CD4-positive, alpha-beta T cell treated with Interleukin-4 for 4 hours (primary cell): ENCODE data around the gene CHSY3.

Source experiments
- DNase-seq: peaks from one replicate; pipeline ENCODE4 v3.0.0-alpha.2; 2020

The CHSY3 gene

GRCh38 chr5:130032807-130033206 is 128.5 kb downstream of the CHSY3 start:
- no peak for DNase-seq

- no peak for DNase-seq
Observed at GRCh38 chr5:130034566-130035210, 130.4 kb downstream of the CHSY3 start.

GRCh38 chr5:130035388-130035787 is 131.1 kb downstream of the CHSY3 start:
- no peak for DNase-seq

- DNase-seq = no peak
Observed at GRCh38 chr5:130037905-130038304, 133.6 kb downstream of the CHSY3 start.

DNA sequence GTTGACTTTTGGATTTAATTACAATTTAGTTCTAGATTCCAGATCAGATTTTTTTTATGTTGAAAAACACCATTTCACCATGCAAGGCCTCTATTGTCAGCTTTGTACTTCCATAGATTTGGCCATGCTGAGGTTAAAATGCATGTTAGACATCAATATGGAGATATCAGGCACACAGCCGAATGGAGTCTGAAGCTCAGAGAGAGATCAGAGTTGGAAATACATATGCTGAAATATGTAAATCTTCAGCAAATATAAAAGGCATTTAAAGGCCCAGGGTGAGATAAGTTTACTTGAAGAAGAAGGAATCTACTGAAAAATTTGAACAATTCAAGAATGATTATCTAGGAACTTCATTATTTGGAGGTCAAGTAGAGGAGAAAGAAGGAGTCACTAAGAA is 139.6 kb downstream of the CHSY3 start:
- no peak for DNase-seq

DNA sequence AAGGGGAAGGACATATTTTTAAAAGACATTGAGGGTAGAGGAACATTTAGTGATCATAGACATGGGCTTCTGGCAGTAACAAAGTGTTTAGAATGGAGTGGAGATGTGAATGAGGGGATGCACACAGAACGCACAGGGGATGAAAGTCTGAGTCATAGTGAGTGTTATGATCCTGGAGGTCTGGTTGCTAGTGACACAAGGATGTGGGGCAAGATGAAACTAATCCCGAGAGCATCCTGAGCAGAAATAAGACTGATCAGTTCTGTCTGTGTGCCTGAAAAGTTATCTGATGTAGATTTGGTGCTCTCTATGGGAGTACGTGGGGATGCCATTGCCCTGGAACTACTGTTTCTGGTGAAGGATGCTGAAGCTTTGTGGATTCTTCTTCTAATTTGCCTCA is 141.1 kb downstream of the CHSY3 start:
- DNase-seq = no peak

DNA sequence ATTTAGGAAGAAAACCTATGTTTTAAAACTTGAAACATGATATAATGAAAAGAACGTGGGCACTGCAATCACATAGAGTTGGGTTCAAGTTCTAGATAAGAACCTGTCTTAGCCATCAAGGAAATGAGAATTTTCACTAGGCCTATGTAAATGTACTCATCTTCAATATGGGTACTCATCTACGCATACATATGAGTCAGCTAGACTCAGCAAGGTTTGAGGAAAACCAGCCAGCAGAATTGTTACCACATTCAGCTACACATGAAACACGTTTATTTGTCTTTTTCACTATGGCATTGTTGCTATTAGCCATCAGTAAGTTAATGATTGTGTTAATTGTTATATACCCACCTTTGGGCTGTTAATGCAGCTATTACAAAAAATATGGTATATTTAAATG is 146.3 kb downstream of the CHSY3 start:
- no peak for DNase-seq

- no peak for DNase-seq
Observed at GRCh38 chr5:130052752-130053151, 148.5 kb downstream of the CHSY3 start.

DNA sequence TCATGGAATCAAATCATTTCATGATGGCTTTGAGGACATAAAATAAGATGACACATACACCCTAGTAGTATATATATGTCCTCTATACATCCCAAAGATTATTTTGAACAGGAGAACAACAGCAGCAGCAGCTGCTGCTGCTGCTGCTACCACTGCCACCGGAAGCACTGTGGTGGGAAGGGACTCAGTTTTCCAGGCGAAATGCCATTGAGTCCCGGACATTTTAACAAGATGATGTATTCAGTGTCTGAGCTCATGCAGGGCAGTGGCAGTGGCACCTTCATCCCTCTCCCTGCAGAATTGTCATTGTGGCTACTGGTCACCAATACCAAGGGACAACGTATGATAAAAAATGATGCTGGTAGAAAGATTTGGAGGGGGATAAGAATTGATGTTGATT is 151.3 kb downstream of the CHSY3 start:
- DNase-seq = no peak

DNA sequence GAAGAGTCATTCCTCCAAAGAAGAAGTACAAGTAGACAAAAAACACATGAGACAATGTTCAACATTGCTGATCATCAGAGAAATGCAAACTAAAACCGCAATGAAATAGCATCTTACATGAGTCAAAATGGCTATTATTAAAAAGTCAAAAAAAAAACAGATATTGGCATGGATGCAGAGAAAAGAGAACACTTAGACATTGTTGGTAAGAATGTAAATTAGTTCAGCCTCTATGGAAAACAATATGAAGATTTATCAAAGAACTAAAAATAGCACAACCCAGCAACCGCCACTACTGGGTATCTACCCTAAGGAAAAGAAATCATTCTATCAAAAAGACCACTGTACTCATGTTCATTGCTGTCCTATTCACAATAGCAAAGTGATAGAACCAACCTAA is 157.5 kb downstream of the CHSY3 start:
- no peak for DNase-seq

- no peak for DNase-seq
Observed at GRCh38 chr5:130063603-130064002, 159.3 kb downstream of the CHSY3 start.

GRCh38 chr5:130064484-130064883 is 160.2 kb downstream of the CHSY3 start:
- DNase-seq = no peak

GRCh38 chr5:130065617-130066016 is 161.4 kb downstream of the CHSY3 start:
- DNase-seq = no peak

DNA sequence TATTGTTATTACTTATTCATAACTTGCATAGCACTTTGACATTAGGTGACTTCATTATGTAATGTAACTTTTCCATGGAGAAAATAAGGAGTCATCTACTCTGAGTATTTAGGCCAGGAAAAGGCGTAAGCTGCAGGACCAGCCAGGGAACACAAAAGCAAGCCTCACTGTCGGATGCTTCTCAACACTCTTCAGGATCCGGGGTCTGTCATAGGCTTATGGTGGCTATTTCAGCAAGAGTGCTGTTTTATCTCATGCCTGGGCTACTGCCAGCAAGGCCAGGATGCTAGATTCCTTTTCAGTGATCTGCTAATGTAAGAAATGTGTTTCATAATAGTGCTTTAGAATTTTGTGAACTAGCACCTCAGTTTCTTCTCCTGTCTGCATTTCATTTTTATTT is 162.4 kb downstream of the CHSY3 start:
- DNase-seq = no peak

DNA sequence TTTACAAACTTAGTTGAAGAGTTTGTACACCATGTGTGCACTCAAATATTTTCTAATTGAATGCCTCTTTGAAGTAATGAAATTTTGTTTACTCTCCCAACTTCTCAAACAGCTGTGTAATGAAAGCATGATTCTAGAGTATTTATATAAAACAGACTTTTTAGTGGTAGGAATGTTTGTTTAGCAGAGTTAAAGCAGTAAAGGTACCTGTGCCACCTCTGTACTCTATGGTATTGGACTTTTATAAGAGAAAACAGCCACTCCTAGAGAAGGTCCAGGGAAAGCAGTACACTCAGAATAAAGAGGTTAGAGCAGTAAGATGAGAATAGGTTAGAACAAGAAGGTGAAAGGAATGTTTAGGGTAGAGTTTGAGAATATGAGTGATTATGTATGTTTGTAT is 163.1 kb downstream of the CHSY3 start:
- no peak for DNase-seq

GRCh38 chr5:130068101-130068500 is 163.8 kb downstream of the CHSY3 start:
- no peak for DNase-seq

DNA sequence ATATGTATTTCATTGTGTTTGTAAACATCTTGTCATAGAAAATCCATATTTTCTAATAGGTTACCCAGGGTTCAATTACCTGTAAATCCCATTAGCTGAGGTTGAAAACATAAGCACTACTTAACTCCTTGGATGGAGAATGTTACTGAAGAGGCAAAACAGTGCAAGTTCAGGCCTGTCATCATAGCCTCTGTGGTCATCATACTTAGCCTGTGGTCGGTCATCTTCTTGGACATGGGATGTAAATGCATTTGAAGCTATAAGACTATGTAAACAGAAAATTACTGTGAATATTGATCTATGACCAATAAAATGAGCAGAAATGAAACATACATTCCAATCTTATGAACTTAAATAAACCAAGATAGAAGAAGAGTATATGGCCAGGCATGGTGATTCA is 164.7 kb downstream of the CHSY3 start:
- no peak for DNase-seq

GRCh38 chr5:130074820-130075219 is 170.6 kb downstream of the CHSY3 start:
- no peak for DNase-seq

GRCh38 chr5:130077007-130077406 is 172.7 kb downstream of the CHSY3 start:
- no peak for DNase-seq

- no peak for DNase-seq
Observed at GRCh38 chr5:130078661-130079060, 174.4 kb downstream of the CHSY3 start.

GRCh38 chr5:130090569-130091270 is 186.5 kb downstream of the CHSY3 start:
- no peak for DNase-seq

DNA sequence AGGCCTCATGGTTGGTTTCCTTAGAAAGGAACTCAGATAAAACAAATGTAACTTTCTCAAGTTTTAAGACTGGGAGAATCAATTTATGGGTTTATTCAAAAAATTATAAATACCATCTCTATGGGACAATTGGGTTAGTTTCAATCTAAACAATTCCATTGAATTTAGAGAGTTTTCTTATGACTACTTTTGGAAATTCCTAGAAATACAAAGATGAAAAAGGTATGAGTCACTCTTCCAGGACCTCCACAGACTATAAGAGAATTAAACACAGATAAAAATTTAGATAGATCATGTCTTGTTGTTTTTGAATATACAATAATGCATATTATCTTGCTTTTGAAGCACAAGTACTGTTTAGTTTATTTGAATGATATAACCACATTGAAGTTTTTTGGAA is 188.7 kb downstream of the CHSY3 start:
- DNase-seq = no peak

DNA sequence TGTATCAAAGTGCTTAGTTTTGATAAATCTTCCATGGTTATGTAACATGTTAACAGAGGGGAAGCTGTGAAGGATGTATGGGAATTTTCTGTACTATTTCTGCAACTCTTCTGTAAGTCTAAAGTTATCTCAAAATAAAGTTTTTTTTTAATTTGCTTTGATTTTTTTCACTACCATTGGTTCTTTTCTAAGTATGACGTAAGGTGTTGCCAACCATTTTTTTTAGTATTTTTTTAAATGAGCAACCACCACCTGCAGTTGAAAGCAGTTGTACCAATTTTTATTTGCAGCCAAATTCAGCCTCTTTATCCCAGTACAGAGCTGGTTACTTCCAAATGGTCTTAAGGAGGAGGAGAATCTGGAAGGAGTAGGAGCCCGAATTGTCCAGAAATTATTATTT is 192.2 kb downstream of the CHSY3 start:
- DNase-seq = no peak

- no peak for DNase-seq
Observed at GRCh38 chr5:130099008-130099407, 194.7 kb downstream of the CHSY3 start.

DNA sequence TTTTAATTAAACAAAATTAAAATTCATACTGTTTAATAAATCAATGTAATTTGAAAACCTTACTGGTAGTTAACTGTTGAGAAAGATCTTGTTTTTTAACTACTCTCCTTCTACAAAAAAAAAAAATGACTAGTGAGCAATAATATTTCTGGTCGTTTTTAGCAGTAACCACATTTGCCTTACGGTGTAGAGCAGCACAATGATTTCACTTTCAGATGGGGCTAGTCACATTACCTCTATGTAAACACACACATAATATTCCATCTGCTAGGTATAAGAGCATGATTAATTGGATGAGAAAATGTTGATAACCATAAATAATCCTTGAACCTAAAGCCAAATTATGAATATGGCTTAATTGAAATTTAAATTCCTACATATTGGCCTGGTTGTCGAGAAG is 198.1 kb downstream of the CHSY3 start:
- no peak for DNase-seq
